Upper lobe of right lung (tissue), 1 donor: Measurements from ENCODE around the gene GNG12. TPM values are rescaled to one million over a fixed set of nuclear protein-coding genes. Genes with fewer than 3 reads are reported as not detected.

Source experiments
- ATAC-seq: fragments of 200-7000 bp; cut with Tn5 transposase; one replicate; pipeline ENCODE4 v1.9.1; 2020; ENCODE audit warnings: mild to moderate bottlenecking, moderate library complexity
- DNase-seq: peaks from one replicate; pipeline ENCODE4 v3.0.0-alpha.2; 2020
- H3K27ac ChIP-seq: fragments of 200-600 bp; one replicate; pipeline ENCODE4 v1.8.0; 2022
- H3K27me3 ChIP-seq: fragments of 200-600 bp; one replicate; pipeline ENCODE4 v1.8.0; 2022; ENCODE audit warnings: mild to moderate bottlenecking
- H3K36me3 ChIP-seq: fragments of 200-600 bp; one replicate; pipeline ENCODE4 v1.8.0; 2022
- H3K4me1 ChIP-seq: fragments of 200-600 bp; one replicate; pipeline ENCODE4 v1.8.0; 2022
- H3K4me3 ChIP-seq: fragments of 200-600 bp; one replicate; pipeline ENCODE4 v1.8.0; 2022; ENCODE audit warnings: mild to moderate bottlenecking
- H3K9me3 ChIP-seq: fragments of 200-600 bp; one replicate; pipeline ENCODE4 v1.8.0; 2022
- CTCF ChIP-seq: fragments of 200-600 bp; IDR thresholded peaks from one replicate; pipeline ENCODE4 v1.8.0; 2022; ENCODE audit warnings: antibody characterized with exemption
- intact Hi-C: fragments of 100-400 bp; cut with DNase I; formaldehyde crosslinking; loops from one replicate; pipeline ENCODE4 v1.11.0; 2022
- total RNA-seq: library from RNA; stranded (reverse); fragmentation: NEBNext Ultra II Directional; extraction: Animal tissue kit (Norgen Biotek cat#: 25700); gene quantifications from one replicate; pipeline ENCODE4 v1.2.1, GENCODE V29; 2021
- donor health status: DM: no; HTN: yes; CAD: no; lungs with severe emphysema.

The GNG12 gene
- total RNA-seq, 1 donor from 2014 or later: 59.8 TPM

GRCh38 chr1:67869233-67869632 lies 36.0 kb upstream of the GNG12 start:
- intact Hi-C loops: no loop called here
- no peak for TF ChIP-seq CTCF
- Histone ChIP-seq H3K4me3 (no peak overlapping the region), H3K9me3 (no peaks in the 10 kb centered on the region), H3K27me3 (no peaks in the 10 kb centered on the region), H3K36me3 (no peaks in the 10 kb centered on the region), H3K27ac (no peak overlapping the region), H3K4me1 (no peaks in the 10 kb centered on the region)
- ATAC-seq: no peak
- DNase-seq: no peak

- intact Hi-C loops: no loop called here
- Histone ChIP-seq H3K4me1 (no peaks in the 10 kb centered on the region), H3K36me3 (no peaks in the 10 kb centered on the region), H3K4me3 (no peak overlapping the region), H3K27ac (no peak overlapping the region), H3K27me3 (no peaks in the 10 kb centered on the region), H3K9me3 (no peaks in the 10 kb centered on the region)
- DNase-seq (no peak), ATAC-seq (no peak)
- no peak for TF ChIP-seq CTCF
Observed at GRCh38 chr1:67863637-67864036, 30.4 kb upstream of the GNG12 start.

GRCh38 chr1:67862685-67863084 lies 29.4 kb upstream of the GNG12 start:
- ATAC-seq: no peak
- Histone ChIP-seq H3K27ac (no peak overlapping the region), H3K27me3 (no peaks in the 10 kb centered on the region), H3K36me3 (no peaks in the 10 kb centered on the region), H3K4me3 (no peak overlapping the region), H3K4me1 (no peaks in the 10 kb centered on the region), H3K9me3 (no peaks in the 10 kb centered on the region)
- intact Hi-C loops: no loop called here
- no peak for TF ChIP-seq CTCF
- DNase-seq: no peak

GRCh38 chr1:67861856-67862516 lies 28.7 kb upstream of the GNG12 start:
- Histone ChIP-seq H3K9me3 (no peaks in the 10 kb centered on the region), H3K4me1 (no peaks in the 10 kb centered on the region), H3K36me3 (no peaks in the 10 kb centered on the region), H3K27me3 (no peaks in the 10 kb centered on the region), H3K4me3 (no peak overlapping the region), H3K27ac (no peak overlapping the region)
- no peak for TF ChIP-seq CTCF
- intact Hi-C loops: no loop called here
- DNase-seq (no peak), ATAC-seq (no peak)

- H3K27me3 ChIP-seq: no peaks in the 10 kb centered on the region
- intact Hi-C loops: no loop called here
- no peaks in the 10 kb centered on the region for H3K9me3 ChIP-seq
- H3K4me3 ChIP-seq: no peak overlapping the region
- DNase-seq (no peak), ATAC-seq (no peak)
- no peaks in the 10 kb centered on the region for H3K4me1 ChIP-seq
- H3K36me3 ChIP-seq: no peaks in the 10 kb centered on the region
- no peak overlapping the region for H3K27ac ChIP-seq
- no peak for TF ChIP-seq CTCF
Observed at GRCh38 chr1:67860776-67861175, 27.5 kb upstream of the GNG12 start.

GRCh38 chr1:67856921-67857320 lies 23.7 kb upstream of the GNG12 start:
- Histone ChIP-seq H3K27ac (no peak overlapping the region), H3K4me1 (no peaks in the 10 kb centered on the region), H3K9me3 (no peaks in the 10 kb centered on the region), H3K4me3 (no peak overlapping the region), H3K27me3 (no peaks in the 10 kb centered on the region), H3K36me3 (no peaks in the 10 kb centered on the region)
- DNase-seq (no peak), ATAC-seq (no peak)
- TF ChIP-seq CTCF: no peak
- intact Hi-C loops: loop anchor here (10.0 kb wide), 1 partner anchor 258 kb away; no protein-coding TSS in a partner anchor
